WTC11 (cell line): ENCODE measurements around the gene ABCA6. TPM values are rescaled to one million over a fixed set of nuclear protein-coding genes. Genes with fewer than 3 reads are reported as not detected.

Experiments used
- ATAC-seq: fragments of 200-7000 bp; cut with Tn5 transposase; 2 replicates; pipeline ENCODE4 v1.10.0; 2021; ENCODE audit warnings: mild to moderate bottlenecking, moderate library complexity
- CTCF ChIA-PET: fragments of 300-600 bp; sonication (Branson Sonifier 250); formaldehyde crosslinking; loops from one replicate; lab custom pipeline; 2021; ENCODE audit warnings: antibody characterized with exemption; lab: Charles Lee
- POLR2A ChIA-PET: fragments of 350-600 bp; sonication (Branson Sonifier 250); formaldehyde crosslinking; loops from one replicate; lab custom pipeline; 2021; ENCODE audit warnings: antibody characterized with exemption; lab: Charles Lee
- DNase-seq: peaks from one replicate; pipeline ENCODE4 v3.0.0; 2021; ENCODE audit warnings: low spot score
- H3K27ac Mint-ChIP-seq: 2 replicates; pipeline ENCODE4 v1.8.0; 2021; ENCODE audit warnings: mixed read lengths
- H3K27me3 Mint-ChIP-seq: 2 replicates; pipeline ENCODE4 v1.8.0; 2021; ENCODE audit warnings: low read depth, mild to moderate bottlenecking, moderate library complexity, mixed read lengths
- H3K36me3 Mint-ChIP-seq: 2 replicates; pipeline ENCODE4 v1.8.0; 2021; ENCODE audit warnings: mixed read lengths
- H3K4me1 Mint-ChIP-seq: 2 replicates; pipeline ENCODE4 v1.8.0; 2022; ENCODE audit warnings: mixed read lengths
- H3K4me3 Mint-ChIP-seq: 2 replicates; pipeline ENCODE4 v1.8.0; 2021; ENCODE audit warnings: mild to moderate bottlenecking, moderate library complexity, mixed read lengths
- H3K9me3 Mint-ChIP-seq: 2 replicates; pipeline ENCODE4 v1.8.0; 2021; ENCODE audit warnings: mixed read lengths
- FOXP1 ChIP-seq: sonication (generic); formaldehyde crosslinking; IDR thresholded peaks from 2 replicates; pipeline ENCODE4 v1.8.0; 2022; ENCODE audit warnings: missing genetic modification reagents, mild to moderate bottlenecking, moderate library complexity, borderline replicate concordance
- KAT7 ChIP-seq: sonication (generic); formaldehyde crosslinking; IDR thresholded peaks from 2 replicates; pipeline ENCODE4 v1.8.1; 2023; ENCODE audit warnings: missing genetic modification reagents, mild to moderate bottlenecking, borderline replicate concordance
- MYBL2 ChIP-seq: sonication (generic); formaldehyde crosslinking; IDR thresholded peaks from 2 replicates; pipeline ENCODE4 v1.8.1; 2023; ENCODE audit warnings: mild to moderate bottlenecking, moderate library complexity, missing genetic modification reagents
- NFE2L1 ChIP-seq: sonication (generic); formaldehyde crosslinking; IDR thresholded peaks from 2 replicates; pipeline ENCODE4 v1.8.1; 2023; ENCODE audit warnings: missing genetic modification reagents
- NR1H2 ChIP-seq: sonication (generic); formaldehyde crosslinking; IDR thresholded peaks from 2 replicates; pipeline ENCODE4 v1.9.0; 2021; ENCODE audit warnings: mild to moderate bottlenecking, moderate library complexity, missing genetic modification reagents
- RORB ChIP-seq: fragments of 250-450 bp; sonication (Bioruptor Pico); IDR thresholded peaks from 2 replicates; pipeline ENCODE4 v1.9.0; 2021; ENCODE audit warnings: mild to moderate bottlenecking
- ZNF396 ChIP-seq: fragments of 250-450 bp; sonication (Bioruptor Pico); IDR thresholded peaks from 2 replicates; pipeline ENCODE4 v1.8.0; 2021; ENCODE audit warnings: mild to moderate bottlenecking, moderate library complexity, borderline replicate concordance
- total RNA-seq: library from RNA; stranded (reverse); gene quantifications from 3 replicates; pipeline ENCODE4 v1.2.3, GENCODE V29; 2021
- TF ChIP-seq, protein P1 (sequence below): fragments of 250-450 bp; sonication (Bioruptor Pico); IDR thresholded peaks from 2 replicates; pipeline ENCODE4 v1.9.0; 2021; ENCODE audit warnings: mild to moderate bottlenecking
- TF ChIP-seq, protein P2 (sequence below): sonication (generic); formaldehyde crosslinking; IDR thresholded peaks from 2 replicates; pipeline ENCODE4 v1.8.1; 2023; ENCODE audit warnings: mild to moderate bottlenecking, missing genetic modification reagents, borderline replicate concordance
- TF ChIP-seq, protein P3 (sequence below): fragments of 250-450 bp; sonication (Bioruptor Pico); IDR thresholded peaks from 2 replicates; pipeline ENCODE4 v2.1.2; 2022; ENCODE audit warnings: mild to moderate bottlenecking, moderate library complexity
- TF ChIP-seq, protein P4 (sequence below): fragments of 250-450 bp; sonication (Bioruptor Pico); conservative IDR thresholded peaks from 2 replicates; pipeline ENCODE4 v1.9.0; 2021; ENCODE audit warnings: mild to moderate bottlenecking
- TF ChIP-seq, protein P5 (sequence below): fragments of 200-600 bp; IDR thresholded peaks from 2 replicates; pipeline ENCODE4 v1.8.0; 2022; ENCODE audit warnings: antibody characterized with exemption
- TF ChIP-seq, protein P6 (sequence below): sonication (generic); formaldehyde crosslinking; IDR thresholded peaks from 2 replicates; pipeline ENCODE4 v1.8.1; 2022; ENCODE audit warnings: low read depth, missing genetic modification reagents, borderline replicate concordance
- TF ChIP-seq, protein P7 (sequence below): sonication (generic); formaldehyde crosslinking; conservative IDR thresholded peaks from 2 replicates; pipeline ENCODE4 v1.8.1; 2022; ENCODE audit warnings: mild to moderate bottlenecking, missing genetic modification reagents

The ABCA6 gene
- total RNA-seq, 1 experiment from 2014 or later: not detected

DNA sequence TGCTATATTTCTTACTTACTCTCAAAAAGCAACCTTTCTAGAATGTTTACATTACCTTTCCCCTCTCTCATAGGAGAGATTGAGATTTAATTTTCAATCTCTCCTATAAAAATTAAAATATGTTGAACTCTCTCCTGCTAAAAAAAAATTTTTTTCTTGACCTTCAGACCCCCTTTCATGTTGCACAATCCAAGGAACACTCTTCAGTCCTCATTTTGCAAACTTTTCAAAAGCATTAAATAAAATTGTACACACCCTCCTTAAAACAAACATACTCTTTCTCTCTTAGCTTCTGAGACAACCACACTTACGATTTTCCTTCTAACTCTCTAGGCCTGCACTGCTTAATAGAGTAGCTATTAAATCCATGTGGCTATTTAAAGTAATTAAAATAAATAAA, 8.6 kb upstream of the ABCA6 start:
- DNase-seq (no peak), ATAC-seq (no peak)
- TF ChIP-seq NR1H2 (CRISPR knock-in tag) (no peak), ZNF396 (CRISPR knock-in tag) (no peak), KAT7 (CRISPR knock-in tag) (no peak), NFE2L1 (no peak)
- TF ChIP-seq, protein P1, sequence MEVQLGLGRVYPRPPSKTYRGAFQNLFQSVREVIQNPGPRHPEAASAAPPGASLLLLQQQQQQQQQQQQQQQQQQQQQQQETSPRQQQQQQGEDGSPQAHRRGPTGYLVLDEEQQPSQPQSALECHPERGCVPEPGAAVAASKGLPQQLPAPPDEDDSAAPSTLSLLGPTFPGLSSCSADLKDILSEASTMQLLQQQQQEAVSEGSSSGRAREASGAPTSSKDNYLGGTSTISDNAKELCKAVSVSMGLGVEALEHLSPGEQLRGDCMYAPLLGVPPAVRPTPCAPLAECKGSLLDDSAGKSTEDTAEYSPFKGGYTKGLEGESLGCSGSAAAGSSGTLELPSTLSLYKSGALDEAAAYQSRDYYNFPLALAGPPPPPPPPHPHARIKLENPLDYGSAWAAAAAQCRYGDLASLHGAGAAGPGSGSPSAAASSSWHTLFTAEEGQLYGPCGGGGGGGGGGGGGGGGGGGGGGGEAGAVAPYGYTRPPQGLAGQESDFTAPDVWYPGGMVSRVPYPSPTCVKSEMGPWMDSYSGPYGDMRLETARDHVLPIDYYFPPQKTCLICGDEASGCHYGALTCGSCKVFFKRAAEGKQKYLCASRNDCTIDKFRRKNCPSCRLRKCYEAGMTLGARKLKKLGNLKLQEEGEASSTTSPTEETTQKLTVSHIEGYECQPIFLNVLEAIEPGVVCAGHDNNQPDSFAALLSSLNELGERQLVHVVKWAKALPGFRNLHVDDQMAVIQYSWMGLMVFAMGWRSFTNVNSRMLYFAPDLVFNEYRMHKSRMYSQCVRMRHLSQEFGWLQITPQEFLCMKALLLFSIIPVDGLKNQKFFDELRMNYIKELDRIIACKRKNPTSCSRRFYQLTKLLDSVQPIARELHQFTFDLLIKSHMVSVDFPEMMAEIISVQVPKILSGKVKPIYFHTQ (CRISPR knock-in tag): no peak
- TF ChIP-seq, protein P2, sequence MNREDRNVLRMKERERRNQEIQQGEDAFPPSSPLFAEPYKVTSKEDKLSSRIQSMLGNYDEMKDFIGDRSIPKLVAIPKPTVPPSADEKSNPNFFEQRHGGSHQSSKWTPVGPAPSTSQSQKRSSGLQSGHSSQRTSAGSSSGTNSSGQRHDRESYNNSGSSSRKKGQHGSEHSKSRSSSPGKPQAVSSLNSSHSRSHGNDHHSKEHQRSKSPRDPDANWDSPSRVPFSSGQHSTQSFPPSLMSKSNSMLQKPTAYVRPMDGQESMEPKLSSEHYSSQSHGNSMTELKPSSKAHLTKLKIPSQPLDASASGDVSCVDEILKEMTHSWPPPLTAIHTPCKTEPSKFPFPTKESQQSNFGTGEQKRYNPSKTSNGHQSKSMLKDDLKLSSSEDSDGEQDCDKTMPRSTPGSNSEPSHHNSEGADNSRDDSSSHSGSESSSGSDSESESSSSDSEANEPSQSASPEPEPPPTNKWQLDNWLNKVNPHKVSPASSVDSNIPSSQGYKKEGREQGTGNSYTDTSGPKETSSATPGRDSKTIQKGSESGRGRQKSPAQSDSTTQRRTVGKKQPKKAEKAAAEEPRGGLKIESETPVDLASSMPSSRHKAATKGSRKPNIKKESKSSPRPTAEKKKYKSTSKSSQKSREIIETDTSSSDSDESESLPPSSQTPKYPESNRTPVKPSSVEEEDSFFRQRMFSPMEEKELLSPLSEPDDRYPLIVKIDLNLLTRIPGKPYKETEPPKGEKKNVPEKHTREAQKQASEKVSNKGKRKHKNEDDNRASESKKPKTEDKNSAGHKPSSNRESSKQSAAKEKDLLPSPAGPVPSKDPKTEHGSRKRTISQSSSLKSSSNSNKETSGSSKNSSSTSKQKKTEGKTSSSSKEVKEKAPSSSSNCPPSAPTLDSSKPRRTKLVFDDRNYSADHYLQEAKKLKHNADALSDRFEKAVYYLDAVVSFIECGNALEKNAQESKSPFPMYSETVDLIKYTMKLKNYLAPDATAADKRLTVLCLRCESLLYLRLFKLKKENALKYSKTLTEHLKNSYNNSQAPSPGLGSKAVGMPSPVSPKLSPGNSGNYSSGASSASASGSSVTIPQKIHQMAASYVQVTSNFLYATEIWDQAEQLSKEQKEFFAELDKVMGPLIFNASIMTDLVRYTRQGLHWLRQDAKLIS (CRISPR knock-in tag): no peak
- TF ChIP-seq, protein P3, sequence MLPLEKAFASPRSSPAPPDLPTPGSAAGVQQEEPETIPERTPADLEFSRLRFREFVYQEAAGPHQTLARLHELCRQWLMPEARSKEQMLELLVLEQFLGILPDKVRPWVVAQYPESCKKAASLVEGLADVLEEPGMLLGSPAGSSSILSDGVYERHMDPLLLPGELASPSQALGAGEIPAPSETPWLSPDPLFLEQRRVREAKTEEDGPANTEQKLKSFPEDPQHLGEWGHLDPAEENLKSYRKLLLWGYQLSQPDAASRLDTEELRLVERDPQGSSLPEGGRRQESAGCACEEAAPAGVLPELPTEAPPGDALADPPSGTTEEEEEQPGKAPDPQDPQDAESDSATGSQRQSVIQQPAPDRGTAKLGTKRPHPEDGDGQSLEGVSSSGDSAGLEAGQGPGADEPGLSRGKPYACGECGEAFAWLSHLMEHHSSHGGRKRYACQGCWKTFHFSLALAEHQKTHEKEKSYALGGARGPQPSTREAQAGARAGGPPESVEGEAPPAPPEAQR: no peak
- Mint-ChIP-seq H3K27ac (no peak overlapping the region), H3K4me1 (peaks cover 5% of the 10 kb centered on the region), H3K4me3 (no peak overlapping the region), H3K27me3 (no peaks in the 10 kb centered on the region), H3K9me3 (no peaks in the 10 kb centered on the region), H3K36me3 (no peaks in the 10 kb centered on the region)
- ChIA-PET POLR2A (no interaction called here), CTCF (no interaction called here)

DNA sequence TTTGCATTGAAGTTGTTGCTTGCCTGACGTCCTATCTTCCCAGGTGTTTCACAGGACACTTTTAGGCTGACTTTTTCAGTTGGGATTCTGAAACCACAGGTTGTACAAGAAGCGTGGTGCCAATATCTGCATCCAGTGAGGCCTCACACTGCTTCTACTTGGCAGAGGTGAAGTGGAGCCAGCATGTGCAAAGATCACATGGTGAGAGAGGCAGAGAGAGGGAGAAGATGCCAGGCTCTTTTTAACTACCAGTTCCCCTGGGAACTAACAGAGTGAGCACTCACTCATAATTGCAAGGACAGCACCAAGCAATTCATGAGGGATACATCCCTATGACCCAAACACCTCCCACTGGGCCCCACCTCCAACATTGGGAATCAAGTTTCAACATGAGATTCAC, 5.8 kb upstream of the ABCA6 start:
- no peaks in the 10 kb centered on the region for H3K36me3 Mint-ChIP-seq
- H3K9me3 Mint-ChIP-seq: no peaks in the 10 kb centered on the region
- ATAC-seq (no peak), DNase-seq (no peak)
- no peak overlapping the region for H3K4me3 Mint-ChIP-seq
- CTCF ChIA-PET: no interaction called here
- H3K4me1 Mint-ChIP-seq: peaks cover 5% of the 10 kb centered on the region
- H3K27ac Mint-ChIP-seq: no peak overlapping the region
- H3K27me3 Mint-ChIP-seq: no peaks in the 10 kb centered on the region
- POLR2A ChIA-PET: no interaction called here
- TF ChIP-seq, protein P4, sequence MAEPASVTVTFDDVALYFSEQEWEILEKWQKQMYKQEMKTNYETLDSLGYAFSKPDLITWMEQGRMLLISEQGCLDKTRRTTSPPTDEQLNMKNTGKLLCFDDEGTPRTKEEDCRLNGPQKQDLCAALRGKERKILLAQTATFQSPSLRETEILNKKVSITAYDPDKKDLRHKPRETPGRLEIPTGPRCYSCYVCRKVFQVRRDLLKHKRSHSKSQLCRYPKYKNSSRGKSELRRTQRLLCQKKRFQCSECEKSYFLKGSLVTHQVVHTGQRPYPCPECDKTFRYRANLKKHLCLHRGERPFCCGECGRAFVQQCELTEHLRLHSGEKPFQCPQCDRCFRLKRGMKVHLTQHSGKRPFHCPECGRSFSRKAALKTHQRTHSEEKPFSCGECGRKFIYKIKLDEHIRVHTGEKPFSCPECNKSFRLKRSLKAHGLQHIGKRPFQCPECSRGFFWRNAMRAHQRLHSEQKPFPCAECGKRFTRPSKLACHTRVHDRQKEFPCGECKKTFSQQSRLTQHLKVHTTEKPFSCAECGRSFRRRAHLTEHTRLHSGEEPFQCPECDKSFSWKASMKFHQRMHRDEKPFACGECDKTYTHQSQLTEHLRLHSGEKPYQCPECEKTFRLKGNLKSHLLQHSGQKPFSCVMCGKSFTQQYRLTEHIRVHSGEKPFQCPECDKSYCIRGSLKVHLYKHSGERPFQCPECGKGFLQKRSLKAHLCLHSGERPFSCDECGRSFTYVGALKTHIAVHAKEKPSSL: no peak
- TF ChIP-seq FOXP1 (no peak), RORB (CRISPR knock-in tag) (no peak), MYBL2 (CRISPR knock-in tag) (no peak)
- TF ChIP-seq, protein P5, sequence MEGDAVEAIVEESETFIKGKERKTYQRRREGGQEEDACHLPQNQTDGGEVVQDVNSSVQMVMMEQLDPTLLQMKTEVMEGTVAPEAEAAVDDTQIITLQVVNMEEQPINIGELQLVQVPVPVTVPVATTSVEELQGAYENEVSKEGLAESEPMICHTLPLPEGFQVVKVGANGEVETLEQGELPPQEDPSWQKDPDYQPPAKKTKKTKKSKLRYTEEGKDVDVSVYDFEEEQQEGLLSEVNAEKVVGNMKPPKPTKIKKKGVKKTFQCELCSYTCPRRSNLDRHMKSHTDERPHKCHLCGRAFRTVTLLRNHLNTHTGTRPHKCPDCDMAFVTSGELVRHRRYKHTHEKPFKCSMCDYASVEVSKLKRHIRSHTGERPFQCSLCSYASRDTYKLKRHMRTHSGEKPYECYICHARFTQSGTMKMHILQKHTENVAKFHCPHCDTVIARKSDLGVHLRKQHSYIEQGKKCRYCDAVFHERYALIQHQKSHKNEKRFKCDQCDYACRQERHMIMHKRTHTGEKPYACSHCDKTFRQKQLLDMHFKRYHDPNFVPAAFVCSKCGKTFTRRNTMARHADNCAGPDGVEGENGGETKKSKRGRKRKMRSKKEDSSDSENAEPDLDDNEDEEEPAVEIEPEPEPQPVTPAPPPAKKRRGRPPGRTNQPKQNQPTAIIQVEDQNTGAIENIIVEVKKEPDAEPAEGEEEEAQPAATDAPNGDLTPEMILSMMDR: no peak
- TF ChIP-seq, protein P6, sequence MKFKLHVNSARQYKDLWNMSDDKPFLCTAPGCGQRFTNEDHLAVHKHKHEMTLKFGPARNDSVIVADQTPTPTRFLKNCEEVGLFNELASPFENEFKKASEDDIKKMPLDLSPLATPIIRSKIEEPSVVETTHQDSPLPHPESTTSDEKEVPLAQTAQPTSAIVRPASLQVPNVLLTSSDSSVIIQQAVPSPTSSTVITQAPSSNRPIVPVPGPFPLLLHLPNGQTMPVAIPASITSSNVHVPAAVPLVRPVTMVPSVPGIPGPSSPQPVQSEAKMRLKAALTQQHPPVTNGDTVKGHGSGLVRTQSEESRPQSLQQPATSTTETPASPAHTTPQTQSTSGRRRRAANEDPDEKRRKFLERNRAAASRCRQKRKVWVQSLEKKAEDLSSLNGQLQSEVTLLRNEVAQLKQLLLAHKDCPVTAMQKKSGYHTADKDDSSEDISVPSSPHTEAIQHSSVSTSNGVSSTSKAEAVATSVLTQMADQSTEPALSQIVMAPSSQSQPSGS (CRISPR knock-in tag): no peak
- TF ChIP-seq, protein P3: no peak
- TF ChIP-seq, protein P1 (CRISPR knock-in tag): no peak
- TF ChIP-seq, protein P7, sequence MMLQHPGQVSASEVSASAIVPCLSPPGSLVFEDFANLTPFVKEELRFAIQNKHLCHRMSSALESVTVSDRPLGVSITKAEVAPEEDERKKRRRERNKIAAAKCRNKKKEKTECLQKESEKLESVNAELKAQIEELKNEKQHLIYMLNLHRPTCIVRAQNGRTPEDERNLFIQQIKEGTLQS (CRISPR knock-in tag): no peak
